SK-N-MC (cell line): ENCODE measurements around the gene CLDN3.

ENCODE experiments used
- EZH2 ChIP-seq: fragments of 200-600 bp; sonication (generic); IDR thresholded peaks from one replicate; pipeline ENCODE4 v1.6.1; 2017; ENCODE audit warnings: antibody characterized with exemption
- FOXP2 ChIP-seq: optimal IDR thresholded peaks from 2 replicates; pipeline ENCODE3; 2011; ENCODE audit warnings: mild to moderate bottlenecking, moderate library complexity; ENCODE audit not compliant: insufficient read depth; ENCODE audit errors: extremely low read length, control extremely low read depth
- POLR2AphosphoS5 ChIP-seq: IDR thresholded peaks from 2 replicates; pipeline ENCODE4 v1.6.1; 2012; ENCODE audit warnings: mild to moderate bottlenecking, low read depth, low read length, borderline replicate concordance

DNA sequence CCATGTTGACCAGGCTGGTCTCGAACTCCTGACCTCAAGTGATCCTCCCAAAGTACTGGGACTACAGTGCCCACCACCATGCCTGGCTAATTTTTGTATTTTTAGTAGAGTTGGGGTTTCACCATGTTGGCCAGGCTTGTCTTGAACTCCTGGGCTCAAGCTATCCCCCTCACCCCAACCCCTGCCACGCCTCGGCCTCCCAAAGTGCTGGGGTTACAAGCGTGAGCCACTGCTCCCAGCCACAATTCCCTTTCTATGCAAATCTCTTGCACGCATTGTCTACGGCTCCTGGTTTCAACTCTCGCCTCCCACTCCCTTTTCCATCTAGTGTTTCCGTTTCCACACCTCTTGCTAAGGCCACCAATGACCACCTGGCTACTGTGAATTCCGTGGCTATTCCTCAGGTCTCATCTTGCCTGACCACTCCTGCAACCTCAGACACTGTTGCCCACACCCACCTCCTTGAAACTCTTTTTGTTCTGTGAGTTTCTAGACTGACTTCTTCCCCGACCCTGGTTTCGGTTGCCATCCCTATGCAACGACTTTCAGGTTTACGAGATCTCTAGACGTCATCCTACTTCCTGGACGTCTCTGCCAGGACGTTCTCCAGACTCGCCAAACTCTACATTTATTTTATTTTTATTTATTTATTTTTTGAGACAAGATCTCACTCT is 3.4 kb downstream of the CLDN3 start:
- TF ChIP-seq EZH2 (no peak), POLR2AphosphoS5 (no peak), FOXP2 (no peak)
